Upper lobe of left lung (tissue), 6 donors: ENCODE results near the gene TBC1D1. TPM values are rescaled to one million over a fixed set of nuclear protein-coding genes. Genes with fewer than 3 reads are reported as not detected.

Experiments
- ATAC-seq, 2 donors: fragments of 200-7000 bp; cut with Tn5 transposase; one replicate each; pipeline ENCODE4 v1.9.1; 2022; ENCODE audit warnings: mild to moderate bottlenecking in 2 of 2, moderate library complexity in 2 of 2; ENCODE audit not compliant: low FRiP score in 2 of 2
- DNase-seq, 2 donors: peaks; one replicate each; pipeline ENCODE4 v3.0.0-alpha.2; 2019 to 2020
- H3K27ac ChIP-seq, 4 donors: fragments of 200-600 bp; sonication (generic); one replicate each; pipeline ENCODE4 v1.5.1; 2016 to 2019
- H3K27me3 ChIP-seq, 4 donors: fragments of 200-600 bp; sonication (generic); one replicate each; pipeline ENCODE4 v1.5.1; 2017 to 2019
- H3K36me3 ChIP-seq, 4 donors: fragments of 200-600 bp; sonication (generic); one replicate each; pipeline ENCODE4 v1.5.1; 2016 to 2019
- H3K4me1 ChIP-seq, 4 donors: fragments of 200-600 bp; sonication (generic); one replicate each; pipeline ENCODE4 v1.5.1; 2018 to 2019
- H3K4me3 ChIP-seq, 4 donors: fragments of 200-600 bp; sonication (generic); one replicate each; pipeline ENCODE4 v1.5.1; 2017 to 2019; ENCODE audit warnings: mild to moderate bottlenecking in 2 of 4, moderate library complexity in 1 of 4
- H3K9me3 ChIP-seq, 4 donors: fragments of 200-600 bp; sonication (generic); one replicate each; pipeline ENCODE4 v1.5.1; 2018 to 2019
- CTCF ChIP-seq, 6 experiments: fragments of 450-650 bp in 4 of 6; fragments of 200-600 bp in 2 of 6; sonication (generic) in 2 of 6; IDR thresholded peaks; one replicate each; pipeline ENCODE4 v1.5.1; 2016 to 2019; ENCODE audit warnings: antibody characterized with exemption in 6 of 6
- EP300 ChIP-seq, 4 donors: sonication (generic); formaldehyde crosslinking; IDR thresholded peaks; one replicate each; pipeline ENCODE4 v1.5.1; 2017; ENCODE audit warnings: antibody characterized with exemption in 4 of 4, control low read depth in 2 of 4
- POLR2A ChIP-seq, 4 donors: fragments of 450-650 bp; IDR thresholded peaks; one replicate each; pipeline ENCODE4 v1.5.1; 2016 to 2017; ENCODE audit warnings: antibody characterized with exemption in 4 of 4, mild to moderate bottlenecking in 2 of 4
- POLR2AphosphoS5 ChIP-seq, 2 donors: sonication (generic); formaldehyde crosslinking; IDR thresholded peaks; one replicate each; pipeline ENCODE4 v1.5.1; 2017; ENCODE audit warnings: antibody characterized with exemption in 2 of 2
- WGBS, 2 donors: methylation state at CpG; one replicate each; pipeline ENCODE4 v1.1.5; 2017 to 2018; 5-methylcytosine and 5-hydroxymethylcytosine counted together
- total RNA-seq, 6 donors: library from RNA; depleted of rRNA in 4 of 6; stranded (reverse); fragments of >200 nt in 4 of 6; gene quantifications; one replicate each; pipeline versions ENCODE4 v1.1.0 to v1.2.1, GENCODE V29; 2016 to 2021
- donor health status: DM: no; HTN: no; CAD: no; lungs with moderate emphysema.
- donor health status: DM: no; HTN: yes; CAD: no; lungs with severe emphysema.

The TBC1D1 gene
- total RNA-seq, 6 donors from 2014 or later, result 45.1 to 68.1 (median 58.0) TPM

- no peaks in the 10 kb centered on the region for H3K9me3 ChIP-seq
- no peaks in the 10 kb centered on the region for H3K36me3 ChIP-seq
- H3K4me3 ChIP-seq, result no peak overlapping the region
- peaks cover 17 to 29% (median 25%) of the 10 kb centered on the region in 4 donors for H3K4me1 ChIP-seq
- DNase-seq (peak; percentile 90 to 94), ATAC-seq (peak; percentile 75 to 83)
- no peaks in the 10 kb centered on the region for H3K27me3 ChIP-seq
- WGBS, 2 donors, result 32% methylated on average over 11 of the region's 11 CpGs
- peak overlapping the region in 3 of 4 donors; percentile 41 to 62 (median 55) for H3K27ac ChIP-seq
- peak in 1 of 4 donors; percentile 59 for TF ChIP-seq EP300 (IDR thresholded peaks at IDR 0.05)
- no peak for TF ChIP-seq POLR2A (IDR thresholded peaks at IDR 0.05)
- peak; percentile 38 to 78 for TF ChIP-seq POLR2AphosphoS5 (IDR thresholded peaks at IDR 0.05)
- peak in 1 of 6 experiments; percentile 13 for TF ChIP-seq CTCF (IDR thresholded peaks at IDR 0.05)
Observed at GRCh38 chr4:38177641-38178391, 286.9 kb downstream of the TBC1D1 start.

DNA sequence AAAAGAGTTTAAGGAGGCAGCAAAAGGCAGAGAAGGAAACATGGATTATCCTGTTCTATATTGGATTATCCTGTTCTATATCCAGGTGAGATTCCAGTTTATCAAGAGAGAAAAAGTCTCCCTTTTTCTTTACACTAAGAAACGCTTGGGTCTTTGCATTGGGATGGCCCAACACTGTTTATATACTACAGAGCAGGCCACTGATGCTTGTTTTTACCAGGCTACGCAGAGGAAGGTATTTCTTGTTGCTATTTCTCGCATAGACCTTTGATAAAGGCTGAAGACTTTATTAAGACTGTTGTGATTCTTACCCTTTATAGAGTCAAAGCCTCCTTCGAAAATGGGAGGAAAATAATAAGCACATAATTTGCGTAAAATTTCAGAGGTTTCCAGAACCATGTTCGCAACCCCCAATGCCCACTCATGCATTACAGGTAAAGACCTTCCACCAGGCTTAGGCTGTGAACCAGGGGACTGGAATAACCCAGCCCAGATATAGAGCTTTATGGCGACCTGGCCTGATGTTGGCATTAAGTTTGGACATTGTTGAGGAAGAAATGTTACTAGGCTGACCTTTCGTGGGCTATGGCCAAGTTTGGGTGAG, 287.6 kb downstream of the TBC1D1 start:
- TF ChIP-seq POLR2AphosphoS5 (IDR thresholded peaks at IDR 0.05) (no peak), CTCF (IDR thresholded peaks at IDR 0.05) (no peak), EP300 (IDR thresholded peaks at IDR 0.05) (no peak), POLR2A (IDR thresholded peaks at IDR 0.05) (no peak)
- DNase-seq (no peak), ATAC-seq (no peak)
- Histone ChIP-seq H3K4me3 (no peak overlapping the region), H3K4me1 (peaks cover 17 to 29% (median 25%) of the 10 kb centered on the region in 4 donors), H3K27me3 (no peaks in the 10 kb centered on the region), H3K36me3 (no peaks in the 10 kb centered on the region), H3K27ac (no peak overlapping the region), H3K9me3 (no peaks in the 10 kb centered on the region)
- WGBS, 2 donors, result 62 to 73% methylated on average over 8 of the region's 8 CpGs

DNA sequence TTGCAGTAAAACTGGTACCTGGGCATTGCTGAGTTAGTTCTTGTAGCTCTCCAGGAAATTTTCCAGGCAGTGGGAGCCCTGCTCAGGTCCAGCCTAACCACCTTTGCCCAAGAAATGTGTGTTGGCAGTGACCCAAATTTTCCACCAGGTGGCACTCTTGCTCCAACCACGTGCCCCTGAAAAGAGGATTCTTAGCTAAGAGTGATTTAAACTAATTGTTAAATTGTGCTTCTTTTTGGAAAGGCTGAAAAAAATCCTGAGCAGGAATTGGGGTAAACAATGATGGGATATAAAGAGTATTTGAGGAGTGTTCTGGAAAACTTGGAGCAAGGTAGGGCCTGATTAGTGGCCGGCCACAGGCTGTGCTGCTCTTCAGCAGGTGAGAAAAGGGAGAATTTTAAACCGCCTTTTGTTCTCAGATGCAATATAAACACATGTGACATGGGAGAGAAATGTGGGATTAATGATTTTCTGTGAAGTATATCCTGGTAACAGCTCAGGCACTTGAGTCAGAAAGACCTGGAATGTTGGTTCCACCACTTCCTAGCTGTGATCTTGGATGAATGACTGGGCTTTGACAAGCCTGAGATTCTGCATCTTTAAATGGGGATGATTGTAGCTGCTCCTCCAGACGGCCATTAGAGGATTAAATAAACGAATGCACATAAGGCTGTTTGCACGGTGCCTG, 288.9 kb downstream of the TBC1D1 start:
- Histone ChIP-seq H3K36me3 (no peaks in the 10 kb centered on the region), H3K9me3 (no peaks in the 10 kb centered on the region), H3K27ac (no peak overlapping the region), H3K4me3 (no peak overlapping the region), H3K4me1 (peaks cover 17 to 29% (median 25%) of the 10 kb centered on the region in 4 donors), H3K27me3 (no peaks in the 10 kb centered on the region)
- ATAC-seq (peak; percentile 59 to 79), DNase-seq (peak in 1 of 2 donors; percentile 84)
- WGBS, 2 donors, result 44 to 48% methylated on average over 6 of the region's 6 CpGs
- TF ChIP-seq POLR2AphosphoS5 (IDR thresholded peaks at IDR 0.05) (no peak), CTCF (IDR thresholded peaks at IDR 0.05) (peak; percentile 82 to 91 (median 86))

- Histone ChIP-seq H3K9me3 (no peaks in the 10 kb centered on the region), H3K27ac (no peak overlapping the region), H3K27me3 (no peaks in the 10 kb centered on the region), H3K36me3 (no peaks in the 10 kb centered on the region), H3K4me1 (peaks cover 17 to 29% (median 25%) of the 10 kb centered on the region in 4 donors), H3K4me3 (no peak overlapping the region)
- 57 to 70% methylated on average over 2 of the region's 2 CpGs for WGBS, 2 donors
- no peak for ATAC-seq
- TF ChIP-seq POLR2A (IDR thresholded peaks at IDR 0.05) (no peak), CTCF (IDR thresholded peaks at IDR 0.05) (peak in 1 of 6 experiments; percentile 5)
- no peak for DNase-seq
Observed at GRCh38 chr4:38180456-38180855, 289.6 kb downstream of the TBC1D1 start.
